NCI-H146 treated with DMSO at 0.1 percent for 48 hours (cell line): ENCODE measurements around the gene ST8SIA1.

ENCODE experiments used
- DNase-seq: peaks from one replicate; lab custom pipeline; 2025; ENCODE audit not compliant: unreplicated experiment; lab: John Stamatoyannopoulos, UW

Gene ST8SIA1

DNA sequence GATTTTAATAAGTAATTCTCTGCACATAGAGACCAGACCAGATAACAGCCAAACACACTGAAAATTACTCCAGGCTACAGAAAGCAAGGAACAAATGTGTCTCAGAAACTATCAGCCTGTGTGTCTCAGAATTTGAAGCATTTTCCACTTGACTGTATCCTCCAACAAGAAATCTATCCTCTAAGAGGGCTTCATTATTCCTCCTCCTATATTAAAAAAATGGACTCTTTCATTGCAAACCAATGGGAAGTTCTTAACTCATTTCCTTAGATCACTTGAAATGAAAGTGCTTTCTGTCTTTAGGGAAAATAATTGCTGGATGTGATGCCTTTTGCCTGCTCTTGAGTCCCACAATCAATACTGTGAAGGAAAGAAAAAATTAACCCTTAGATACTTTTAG, 2.3 kb downstream of the ST8SIA1 start:
- no peak for DNase-seq

DNA sequence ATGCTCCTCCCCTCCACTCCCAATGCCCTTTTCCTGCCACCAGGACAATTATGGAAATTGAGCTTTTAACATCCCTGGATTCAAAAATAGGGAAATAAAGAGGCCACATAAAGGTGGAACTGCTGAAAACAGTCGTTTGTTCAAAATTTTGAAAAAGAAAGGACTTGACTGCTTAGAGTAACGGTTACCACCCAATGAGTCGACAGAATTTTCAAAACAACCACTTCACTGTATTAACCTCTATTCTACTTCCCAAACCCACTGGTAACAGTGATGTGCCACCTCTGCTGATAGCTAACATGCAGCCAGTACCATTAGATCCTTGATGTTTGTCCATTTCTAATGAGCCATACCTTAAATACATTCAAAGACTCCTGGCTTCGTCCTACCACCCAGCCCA, 4.9 kb downstream of the ST8SIA1 start:
- no peak for DNase-seq

DNA sequence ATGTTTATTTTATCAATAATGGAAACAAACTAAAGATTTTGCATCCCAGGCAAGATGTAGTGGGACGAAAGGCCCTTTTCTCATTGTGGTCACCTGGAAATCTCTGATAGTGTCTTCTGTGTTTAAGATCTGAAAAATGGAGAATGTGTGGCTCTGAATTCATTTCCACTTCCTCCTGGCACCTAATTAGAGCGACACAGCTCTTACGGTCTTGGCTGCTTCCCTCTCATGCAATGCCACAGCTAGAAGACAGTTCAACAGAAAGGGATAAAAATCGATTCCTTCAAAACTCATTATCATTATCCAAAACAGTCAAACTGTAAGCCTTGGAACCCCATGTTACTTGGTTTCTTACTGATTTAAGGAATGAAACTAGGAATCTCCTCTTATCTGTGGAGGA, 9.3 kb downstream of the ST8SIA1 start:
- DNase-seq, result no peak

GRCh38 chr12:22322091-22322490, 12.4 kb downstream of the ST8SIA1 start:
- DNase-seq, result no peak

- no peak for DNase-seq
These were observed 12.9 kb downstream of the ST8SIA1 start for GRCh38 chr12:22321638-22322037.

GRCh38 chr12:22321018-22321605, 13.4 kb downstream of the ST8SIA1 start:
- no peak for DNase-seq

GRCh38 chr12:22318108-22318737, 16.3 kb downstream of the ST8SIA1 start:
- no peak for DNase-seq

- DNase-seq, result no peak
These were observed 20.6 kb downstream of the ST8SIA1 start for GRCh38 chr12:22313963-22314330.

DNA sequence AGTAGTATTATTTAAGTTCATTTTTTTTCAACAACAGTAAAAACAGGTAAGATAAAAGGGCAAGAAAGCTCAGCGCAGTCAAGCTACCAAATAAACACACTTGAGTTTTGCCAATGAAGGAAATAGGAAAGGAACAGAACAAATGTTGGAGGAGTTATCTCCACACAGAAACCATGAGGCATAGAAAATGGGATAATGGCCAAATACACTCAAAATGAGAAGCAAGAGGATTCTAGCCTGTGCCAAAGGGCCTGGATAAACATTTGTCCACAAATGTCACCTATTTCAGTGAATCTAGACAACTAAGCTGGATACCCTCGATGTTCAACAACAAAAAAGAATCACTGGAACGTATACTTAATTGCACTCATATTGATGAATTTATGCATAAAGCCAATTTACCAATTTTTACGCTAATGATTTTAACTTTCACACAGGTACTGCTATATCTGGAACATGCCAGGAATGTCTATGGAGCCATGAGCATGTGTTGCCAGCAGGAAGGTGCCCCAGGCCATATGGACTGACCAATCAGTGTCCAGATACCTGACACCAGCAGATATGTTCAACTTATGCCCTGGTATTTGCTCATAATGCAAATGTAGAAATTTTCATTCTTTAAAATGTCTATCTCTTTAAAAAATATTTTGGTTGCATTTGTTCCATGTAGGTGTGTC, 21.1 kb downstream of the ST8SIA1 start:
- no peak for DNase-seq

- DNase-seq, result no peak
These were observed 22.2 kb downstream of the ST8SIA1 start for GRCh38 chr12:22312336-22312735.

DNA sequence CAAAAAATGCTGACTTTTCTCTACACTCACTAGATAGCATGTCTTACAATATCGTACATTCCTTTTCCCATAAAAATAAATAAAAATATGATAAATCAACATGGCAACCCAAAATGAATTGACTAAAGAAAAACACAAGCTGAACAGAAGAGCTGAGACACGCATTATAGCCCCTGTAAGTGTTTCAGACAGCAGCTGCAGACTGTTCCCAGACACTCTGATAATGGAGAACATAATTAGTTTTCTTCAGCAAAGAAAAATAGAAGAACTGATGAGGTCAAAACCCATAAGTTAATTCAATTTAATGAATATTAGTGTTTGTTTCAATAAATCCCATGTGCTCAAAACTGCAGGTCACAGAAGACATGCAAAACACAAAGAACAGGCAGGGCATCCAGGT, 23.8 kb downstream of the ST8SIA1 start:
- DNase-seq, result no peak

DNA sequence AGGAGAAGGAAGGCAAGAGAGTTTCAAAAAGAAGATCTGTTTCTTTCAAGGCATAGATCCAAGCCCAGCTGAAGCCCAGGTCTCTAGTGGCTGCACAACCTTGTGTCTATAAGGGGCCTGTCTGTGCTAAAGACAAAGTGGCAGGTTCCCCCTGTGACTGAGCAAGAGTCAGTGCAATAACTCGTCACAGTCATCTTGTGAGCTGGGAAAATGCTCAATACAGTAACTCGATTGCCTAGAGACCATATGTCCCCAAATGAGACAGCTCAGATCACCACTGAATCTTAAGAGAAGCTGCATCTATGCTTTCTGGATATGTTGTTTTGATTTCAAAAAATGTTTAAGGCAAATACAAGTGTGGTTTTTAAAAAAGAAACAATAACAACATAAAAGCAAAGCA, 24.2 kb downstream of the ST8SIA1 start:
- DNase-seq, result no peak

DNA sequence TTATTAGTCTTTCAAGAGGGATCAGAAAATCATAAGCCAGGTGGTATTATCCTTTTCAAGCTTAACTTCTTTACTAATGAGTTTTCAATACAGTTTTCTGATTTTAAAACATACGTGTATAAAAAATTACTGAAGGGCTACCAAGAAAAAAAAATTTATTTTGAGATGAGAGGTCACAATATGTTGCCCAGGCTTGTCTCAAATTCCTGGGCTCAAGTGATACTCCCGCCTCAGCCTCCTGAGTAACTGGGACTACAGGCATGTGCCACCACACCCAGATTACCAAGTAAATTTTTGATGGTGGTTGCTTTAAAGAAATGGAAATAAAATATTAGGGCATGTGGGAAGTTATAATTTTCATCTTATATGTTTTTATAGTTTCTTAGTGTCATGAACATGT, 26.7 kb downstream of the ST8SIA1 start:
- DNase-seq, result no peak

DNA sequence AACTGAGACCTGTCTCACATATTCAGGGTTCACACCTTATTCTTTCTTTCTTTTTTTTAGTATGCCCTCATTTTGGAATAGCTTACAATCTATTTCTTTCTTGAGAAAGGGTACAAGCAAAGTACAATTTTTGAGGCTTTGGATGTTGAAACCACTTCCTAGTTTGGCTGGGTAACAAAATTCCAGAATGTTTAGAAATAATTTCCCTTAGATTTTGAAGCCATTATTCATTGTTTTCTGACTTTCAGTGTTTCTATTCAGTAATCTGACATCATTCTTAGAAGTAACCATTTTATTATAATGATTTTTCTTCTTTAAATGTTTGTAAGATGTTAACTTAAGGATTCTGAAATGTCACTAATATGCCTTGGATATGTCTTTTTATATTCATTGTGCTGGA, 28.2 kb downstream of the ST8SIA1 start:
- DNase-seq, result no peak

DNA sequence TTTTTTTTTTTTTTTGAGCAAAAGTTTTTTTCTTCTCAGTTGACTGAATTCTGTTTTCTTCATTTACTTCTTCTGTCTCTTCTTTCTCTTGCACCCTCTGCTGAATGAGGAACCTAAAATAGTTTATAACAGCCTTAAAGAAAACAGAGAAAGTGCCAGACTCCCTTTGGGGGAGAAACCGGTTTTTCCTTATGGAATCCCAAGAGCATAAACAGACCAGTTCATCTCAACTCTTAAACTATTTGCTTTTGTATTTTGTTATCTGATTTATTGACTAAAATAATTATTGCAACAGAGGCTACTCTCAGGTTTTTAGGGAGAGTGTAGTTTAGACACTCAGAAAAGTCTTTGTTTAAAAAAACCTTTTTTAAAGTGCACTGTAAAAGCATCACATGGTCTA, 30.2 kb downstream of the ST8SIA1 start:
- no peak for DNase-seq

DNA sequence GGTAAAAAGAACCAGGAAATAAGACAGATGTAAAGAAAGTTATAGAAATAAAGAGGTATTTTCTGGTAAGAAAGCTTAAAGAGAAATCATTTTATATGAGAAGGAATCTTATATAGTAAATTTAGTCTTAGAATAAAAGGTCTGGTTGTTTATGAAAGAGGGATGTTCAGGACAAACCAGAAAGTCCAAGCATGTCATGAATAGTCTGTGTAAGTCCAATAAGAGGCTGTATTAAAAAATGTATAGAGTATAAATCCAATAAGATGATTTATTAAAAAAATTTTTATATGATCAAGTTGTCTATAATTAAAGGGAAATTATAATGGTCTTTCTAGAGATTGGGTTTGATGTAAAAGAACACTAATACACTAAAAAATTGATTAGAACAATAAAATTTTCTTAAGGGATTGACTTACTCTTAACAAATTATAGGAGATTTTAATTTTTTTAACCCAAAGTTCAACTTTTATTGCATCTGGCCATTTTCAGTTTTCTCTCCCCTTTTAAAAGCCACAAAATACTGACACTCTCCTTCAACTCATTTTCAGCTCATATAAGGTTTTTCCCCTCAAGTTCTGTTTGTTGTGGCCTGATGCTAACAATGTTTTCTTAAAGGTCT, 35.1 kb downstream of the ST8SIA1 start:
- no peak for DNase-seq

GRCh38 chr12:22289250-22289649, 45.3 kb downstream of the ST8SIA1 start:
- DNase-seq, result no peak

GRCh38 chr12:22287776-22288621, 46.5 kb downstream of the ST8SIA1 start:
- DNase-seq, result no peak

- DNase-seq, result no peak
These were observed 47.4 kb downstream of the ST8SIA1 start for GRCh38 chr12:22287101-22287500.

DNA sequence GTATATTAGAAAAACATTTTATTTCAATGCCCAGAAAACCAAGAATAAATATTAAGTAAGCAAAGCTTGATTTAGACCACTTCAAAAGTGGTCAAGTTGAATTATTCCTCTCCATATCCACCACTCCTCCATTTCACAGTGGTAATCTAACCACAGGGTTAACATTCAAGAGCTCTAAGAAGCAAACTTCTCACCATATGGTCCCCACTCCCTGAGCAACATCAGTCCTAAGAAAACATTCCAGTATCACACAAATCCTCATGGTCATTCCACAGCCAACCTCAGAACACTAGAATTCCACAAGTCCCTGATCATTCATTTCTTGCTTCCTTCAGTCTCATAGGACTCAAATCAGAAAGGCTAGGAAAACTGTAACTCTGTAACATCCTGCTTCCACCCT, 47.9 kb downstream of the ST8SIA1 start:
- no peak for DNase-seq

DNA sequence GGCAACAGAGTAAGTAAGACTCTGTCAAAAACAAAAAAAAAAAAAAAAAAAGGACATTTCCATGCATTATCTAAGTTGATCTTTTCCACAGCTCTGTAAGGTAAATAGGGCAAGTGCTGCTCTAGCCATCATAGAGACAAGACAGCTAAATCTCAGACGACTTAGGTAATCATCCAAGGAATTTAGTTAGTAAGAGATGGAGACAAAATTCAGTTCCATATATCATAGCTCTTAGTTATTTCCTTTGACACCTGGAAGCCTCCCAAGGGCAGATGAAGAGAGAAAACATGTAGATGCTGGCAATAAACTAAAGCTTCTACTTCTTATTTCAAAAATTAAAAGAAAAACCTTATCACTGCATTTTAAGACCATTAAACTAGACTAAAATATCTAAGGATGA, 48.7 kb downstream of the ST8SIA1 start:
- no peak for DNase-seq
